ENCODE data around the gene BLCAP.
"Not testable (repeated sequence)": the region's sequence is repeated elsewhere in the genome, so short reads cannot be mapped to it uniquely, and the experiment has no call there.

BLCAP gene

GRCh38 chr20:37556538-37556937, 28.9 kb upstream of the BLCAP start:
- no peak for DNase-seq

GRCh38 chr20:37554721-37555298, 27.1 kb upstream of the BLCAP start:
- not testable (repeated sequence) for DNase-seq

GRCh38 chr20:37552415-37552814, 24.7 kb upstream of the BLCAP start:
- DNase-seq: no peak

- DNase-seq: not testable (repeated sequence)
These were observed 24.0 kb upstream of the BLCAP start for GRCh38 chr20:37551660-37552059.

- not testable (repeated sequence) for DNase-seq
These were observed 22.6 kb upstream of the BLCAP start for GRCh38 chr20:37550101-37550920.

GRCh38 chr20:37547912-37548311, 20.2 kb upstream of the BLCAP start:
- DNase-seq: no peak

- DNase-seq: no peak
These were observed 17.8 kb upstream of the BLCAP start for GRCh38 chr20:37545516-37545915.

- no peak for DNase-seq
These were observed 16.7 kb upstream of the BLCAP start for GRCh38 chr20:37544386-37544785.

GRCh38 chr20:37543828-37544227, 16.2 kb upstream of the BLCAP start:
- DNase-seq: no peak

- DNase-seq: no peak
These were observed 14.6 kb upstream of the BLCAP start for GRCh38 chr20:37542281-37542680.

GRCh38 chr20:37541326-37541725, 13.7 kb upstream of the BLCAP start:
- DNase-seq: no peak

- DNase-seq: not testable (repeated sequence)
These were observed 13.2 kb upstream of the BLCAP start for GRCh38 chr20:37540838-37541237.

GRCh38 chr20:37540001-37540400, 12.3 kb upstream of the BLCAP start:
- DNase-seq: no peak

- no peak for DNase-seq
These were observed 11.7 kb upstream of the BLCAP start for GRCh38 chr20:37539424-37539823.

GRCh38 chr20:37538003-37538402, 10.3 kb upstream of the BLCAP start:
- no peak for DNase-seq

GRCh38 chr20:37537505-37537904, 9.8 kb upstream of the BLCAP start:
- DNase-seq: no peak

GRCh38 chr20:37535443-37536132, 7.9 kb upstream of the BLCAP start:
- no peak for DNase-seq

- DNase-seq: peak; percentile 13
These were observed 6.9 kb upstream of the BLCAP start for GRCh38 chr20:37534401-37535157.

- no peak for DNase-seq
These were observed 5.6 kb upstream of the BLCAP start for GRCh38 chr20:37533154-37533715.

GRCh38 chr20:37531856-37532255, 4.2 kb upstream of the BLCAP start:
- DNase-seq: no peak

- DNase-seq: no peak
These were observed 3.0 kb upstream of the BLCAP start for GRCh38 chr20:37530696-37531095.

- DNase-seq: no peak
These were observed 2.4 kb upstream of the BLCAP start for GRCh38 chr20:37529968-37530600.
